ENCODE results near the gene SUN5.

DNA sequence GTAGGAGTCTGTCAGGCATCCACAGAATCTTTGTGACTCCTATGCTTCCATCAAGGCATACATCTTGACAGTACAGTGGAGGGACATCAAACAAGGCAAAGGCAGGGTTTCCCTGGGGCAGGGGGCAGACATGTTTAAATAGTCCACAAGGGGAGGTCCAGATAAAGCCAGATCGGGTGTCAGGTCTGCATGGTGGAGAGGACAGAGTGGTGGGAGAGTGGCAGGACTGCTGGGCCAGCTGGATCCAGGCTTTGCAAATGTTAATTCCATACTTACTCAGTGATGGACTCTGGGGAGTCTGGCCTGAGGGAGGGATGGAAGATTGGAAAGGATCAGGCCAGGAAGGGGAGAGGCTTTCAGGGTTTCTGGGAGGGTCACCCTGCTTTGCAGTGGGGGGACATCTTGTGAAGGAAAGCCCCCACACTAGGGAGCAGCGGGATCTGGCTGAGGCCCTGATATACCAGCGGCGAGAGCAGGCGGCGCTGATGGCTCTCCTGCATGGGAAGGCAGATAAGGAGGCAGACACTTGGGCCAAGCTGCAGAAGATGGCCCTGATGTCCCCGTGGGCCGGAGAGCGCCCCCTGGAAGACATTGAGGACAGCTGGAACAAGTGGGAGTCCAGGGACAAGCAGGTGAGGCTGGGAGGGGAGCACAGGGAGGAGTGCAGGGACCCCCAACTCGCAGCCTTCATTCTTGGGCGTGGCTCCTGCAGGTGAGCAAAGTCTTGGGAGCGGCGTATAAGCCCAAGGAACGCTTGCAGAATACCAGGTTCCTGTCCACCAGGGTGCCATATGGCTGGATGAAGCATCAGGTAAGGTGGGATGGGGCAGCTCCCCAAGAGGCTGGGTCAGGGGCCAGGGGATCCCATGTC, 44.6 kb downstream of the SUN5 start:
- no peak for TF ChIP-seq CTCF (conservative IDR thresholded peaks at IDR 0.05; ENCODE audit: low read depth, low read length)
- TF ChIP-seq EZH2phosphoT487 (IDR thresholded peaks at IDR 0.05; ENCODE audit: borderline replicate concordance, low read length): no peak
- TF ChIP-seq EZH2 (IDR thresholded peaks at IDR 0.05; ENCODE audit: low read length, unreplicated experiment): no peak
